ENCODE results near the gene SART3. TPM values are rescaled to one million over a fixed set of nuclear protein-coding genes. Genes with fewer than 3 reads are reported as not detected.

Gene SART3
- total and polyA plus RNA-seq, 2 of the 13 experiments (the other 11 are each of a cell fraction or from before 2014, with no cell fraction given), result 16.1 to 69.9 TPM

- Histone ChIP-seq H3K9ac (ENCODE audit: insufficient read depth, low read depth, low read length) (no peak overlapping the region), H3K79me2 (ENCODE audit: insufficient read depth, low read length) (peaks cover 77% of the 10 kb centered on the region), H4K20me1 (ENCODE audit: insufficient read depth, low read length) (peaks cover 25% of the 10 kb centered on the region; the same call in 1 of the 2 replicates), H3K27ac (ENCODE audit: extremely low read length, insufficient read depth, low read length) (no peak overlapping the region), H3K4me3 (replicated peaks in 1 of 3; ENCODE audit: insufficient read depth in 1 of 3, low read depth in 2 of 3, low read length in 3 of 3) (no peak overlapping the region), H3K4me2 (ENCODE audit: low read depth, low read length) (no peak overlapping the region), H3K36me3 (replicated peaks in 1 of 2; ENCODE audit: control insufficient read depth in 1 of 2, insufficient read depth in 2 of 2, low read length in 2 of 2) (peaks cover 9 to 29% of the 10 kb centered on the region in 2 experiments; a peak in 4 of 5 replicates), H3K4me1 (ENCODE audit: insufficient read depth, low read length) (peaks cover 28% of the 10 kb centered on the region), H3K27me3 (ENCODE audit: control insufficient read depth in 1 of 2, insufficient read depth in 2 of 2, low read length in 2 of 2) (no peaks in the 10 kb centered on the region), H3K9me3 (ENCODE audit: low read length) (no peaks in the 10 kb centered on the region), H2AFZ (ENCODE audit: low read length) (no peak overlapping the region)
- intact Hi-C loops (cut with micrococcal nuclease; ENCODE audit: unreplicated experiment) (no loop called here), in situ Hi-C loops (cut with HindIII; ENCODE audit: extremely low pct_ligation_motif_present, low pct_unique_long_range_greater_than_20kb) (no loop called here)
- FAIRE-seq (no peak), DNase-seq (ENCODE audit: low spot score) (no peak), ATAC-seq (no peak)
- POLR2A ChIA-PET, result interaction anchor here (1.0 kb wide), 1 partner anchor 9 kb away, joined by 3 read pairs; no protein-coding TSS in a partner anchor
- BruUV-seq (replicated peaks), result no TSS peak
- WGBS (ENCODE audit: low lambda C conversion rate), result 95% methylated on average over 5 of the region's 5 CpGs
- CTCF ChIA-PET (ENCODE audit: low intra/inter-chr PET ratio, low total read pairs), result no interaction called here
- TF ChIP-seq ZSCAN12 (CRISPR knock-in tag; IDR thresholded peaks at IDR 0.05) (no peak), ZUFSP (CRISPR knock-in tag; IDR thresholded peaks at IDR 0.05; ENCODE audit: borderline replicate concordance) (no peak), ZNF225 (CRISPR knock-in tag; IDR thresholded peaks at IDR 0.05) (no peak), TFAP4 (IDR thresholded peaks at IDR 0.05; ENCODE audit: borderline replicate concordance, low read depth) (no peak), ZFP36L1 (CRISPR knock-in tag; IDR thresholded peaks at IDR 0.05) (no peak), ATF5 (CRISPR knock-in tag; IDR thresholded peaks at IDR 0.05; ENCODE audit: low read depth) (no peak), ZNF234 (CRISPR knock-in tag; conservative IDR thresholded peaks at IDR 0.05) (no peak), AKNA (CRISPR knock-in tag; IDR thresholded peaks at IDR 0.05; ENCODE audit: borderline replicate concordance) (no peak), ZMAT3 (CRISPR knock-in tag; conservative IDR thresholded peaks at IDR 0.05) (no peak), NFRKB (IDR thresholded peaks at IDR 0.05) (no peak), TCF7 (IDR thresholded peaks at IDR 0.05; ENCODE audit: low read depth) (no peak), EED (CRISPR knock-in tag; IDR thresholded peaks at IDR 0.05) (no peak), THAP7 (CRISPR knock-in tag; IDR thresholded peaks at IDR 0.05) (no peak), ZFP36 (IDR thresholded peaks at IDR 0.05; ENCODE audit: borderline replicate concordance, low read depth, low read length, partially characterized antibody) (no peak), ZNF598 (CRISPR knock-in tag; IDR thresholded peaks at IDR 0.05; ENCODE audit: borderline replicate concordance) (no peak)
These were observed 9.4 kb downstream of the SART3 start for GRCh38 chr12:108551535-108551934.

Measured in HepG2 (cell line).